AML-193 (cell line): ENCODE results near the gene NCKAP1.
"Not testable (repeated sequence)": the region's sequence is repeated elsewhere in the genome, so short reads cannot be mapped to it uniquely, and the experiment has no call there.

Experiments
- DNase-seq, 2 experiments: peaks; one replicate each; lab custom pipeline; 2025; lab: John Stamatoyannopoulos, UW

The NCKAP1 gene

DNA sequence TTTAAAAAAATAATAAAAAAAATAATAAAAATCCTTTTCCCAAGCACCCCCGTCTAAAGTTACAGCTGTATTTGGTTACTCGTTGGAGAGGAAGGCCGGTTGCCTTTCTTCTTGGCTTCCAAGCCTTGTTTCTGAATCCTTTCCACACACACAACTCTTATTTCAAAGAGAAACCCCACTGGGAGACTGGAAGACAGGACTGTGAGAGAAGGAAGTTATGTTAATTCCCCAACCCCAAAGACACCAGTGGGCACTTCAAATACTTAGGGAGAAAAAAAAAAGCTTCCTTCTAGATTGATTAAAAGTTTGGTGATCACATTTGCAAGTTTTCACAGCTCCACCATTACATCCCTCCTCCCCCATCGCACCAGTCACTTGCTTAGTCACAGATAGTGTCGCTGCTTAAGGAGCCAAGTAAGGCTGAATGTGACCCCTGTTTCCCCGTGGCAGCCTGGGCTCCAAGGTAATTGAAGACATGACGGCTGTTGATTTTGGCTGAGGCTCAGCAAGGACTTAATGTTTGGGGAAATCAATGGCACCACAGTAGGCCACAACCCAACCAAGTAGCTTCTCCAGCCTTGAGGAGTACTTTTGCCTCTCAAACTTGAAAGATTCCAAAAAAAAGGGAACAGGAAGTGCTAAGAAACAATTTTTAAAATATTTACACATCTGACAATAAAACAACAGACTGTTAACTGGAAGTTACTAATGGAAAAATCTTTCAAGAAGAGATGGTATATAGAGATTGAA lies 131.0 kb downstream of the NCKAP1 start:
- no peak for DNase-seq

DNA sequence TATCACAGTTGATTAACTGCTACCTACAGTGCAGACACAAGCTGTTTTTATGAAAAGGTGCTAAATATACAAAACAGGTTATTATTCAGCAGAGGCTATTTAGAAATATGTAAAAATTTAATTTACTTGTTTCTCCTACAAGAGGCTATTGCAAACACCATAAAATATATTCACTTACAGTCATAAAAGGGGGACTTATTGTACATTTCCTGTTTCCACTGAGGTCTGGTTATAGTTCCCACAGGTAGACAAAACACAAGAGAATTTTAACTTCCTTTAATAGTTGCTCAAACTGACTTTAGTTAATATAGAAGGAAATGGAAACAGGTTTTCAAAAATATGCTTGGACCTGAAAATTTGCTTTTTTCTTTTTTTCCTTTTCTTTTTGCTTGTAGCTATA lies 131.8 kb downstream of the NCKAP1 start:
- no peak for DNase-seq

GRCh38 chr2:182904844-182905243 lies 133.4 kb downstream of the NCKAP1 start:
- DNase-seq: no peak

GRCh38 chr2:182903566-182903965 lies 134.7 kb downstream of the NCKAP1 start:
- no peak for DNase-seq

GRCh38 chr2:182901748-182902147 lies 136.5 kb downstream of the NCKAP1 start:
- no peak for DNase-seq

GRCh38 chr2:182898718-182899117 lies 139.5 kb downstream of the NCKAP1 start:
- DNase-seq: no peak

GRCh38 chr2:182897137-182897536 lies 141.1 kb downstream of the NCKAP1 start:
- DNase-seq: no peak

DNA sequence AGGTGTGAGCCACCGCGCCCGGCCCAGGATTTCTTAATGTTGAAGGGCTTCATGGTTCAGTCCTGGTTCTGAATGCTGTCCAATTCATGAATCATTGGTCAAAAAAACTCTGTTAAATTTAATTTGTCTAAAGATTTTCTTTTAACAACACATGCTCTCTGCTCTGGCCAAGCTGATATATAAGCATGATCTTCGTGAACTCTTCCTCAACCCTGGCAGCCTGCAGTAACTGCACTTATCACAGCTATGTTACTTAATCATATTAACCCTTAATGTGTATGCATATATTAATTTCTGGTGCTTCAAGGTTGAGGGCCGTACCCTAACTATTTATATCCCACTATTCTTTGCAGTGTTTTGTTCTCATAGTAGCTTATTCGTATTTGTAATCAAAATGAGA lies 142.5 kb downstream of the NCKAP1 start:
- DNase-seq: no peak

GRCh38 chr2:182895169-182895568 lies 143.1 kb downstream of the NCKAP1 start:
- DNase-seq: no peak

GRCh38 chr2:182894174-182894573 lies 144.1 kb downstream of the NCKAP1 start:
- DNase-seq: no peak

DNA sequence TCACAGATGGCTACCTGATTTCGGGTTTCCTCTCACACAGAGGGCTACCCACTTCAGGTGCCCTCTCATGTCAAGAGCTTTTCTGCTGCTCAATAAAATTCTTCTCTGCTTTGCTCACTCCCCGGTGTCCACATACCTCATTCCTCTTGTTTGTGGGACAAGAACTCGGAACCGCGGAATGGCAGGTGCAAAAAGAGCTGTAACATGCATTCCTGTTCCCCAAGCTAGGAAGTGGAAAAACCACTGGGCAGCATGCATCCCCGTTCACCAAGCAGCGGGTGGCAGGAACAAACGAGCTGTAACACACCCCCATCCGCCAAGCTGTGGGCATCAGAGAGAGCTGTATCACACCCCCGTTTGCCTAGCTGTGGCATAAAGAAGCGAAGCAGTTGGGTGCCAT lies 144.6 kb downstream of the NCKAP1 start:
- DNase-seq: no peak

DNA sequence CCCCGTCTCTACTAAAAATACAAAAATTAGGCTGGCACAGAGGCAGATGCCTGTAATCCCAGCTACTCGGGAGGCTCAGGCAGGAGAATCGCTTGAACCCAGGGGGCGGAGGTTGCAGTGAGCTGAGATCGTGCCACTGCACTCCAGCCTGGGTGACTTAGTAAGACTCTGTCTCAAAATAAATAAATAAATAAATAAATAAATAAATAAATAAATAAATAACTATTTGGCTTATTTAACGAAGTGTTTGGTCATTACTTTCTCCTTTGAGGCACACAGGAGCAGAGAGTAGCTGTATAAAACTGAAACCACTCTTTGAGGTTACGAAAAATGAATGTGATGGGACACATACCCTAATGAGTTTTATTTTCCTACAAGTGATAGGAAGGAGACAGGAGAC lies 145.2 kb downstream of the NCKAP1 start:
- not testable (repeated sequence) for DNase-seq

- no peak for DNase-seq
Observed at GRCh38 chr2:182891611-182892010, 146.6 kb downstream of the NCKAP1 start.

- no peak for DNase-seq
Observed at GRCh38 chr2:182890773-182891378, 147.4 kb downstream of the NCKAP1 start.

DNA sequence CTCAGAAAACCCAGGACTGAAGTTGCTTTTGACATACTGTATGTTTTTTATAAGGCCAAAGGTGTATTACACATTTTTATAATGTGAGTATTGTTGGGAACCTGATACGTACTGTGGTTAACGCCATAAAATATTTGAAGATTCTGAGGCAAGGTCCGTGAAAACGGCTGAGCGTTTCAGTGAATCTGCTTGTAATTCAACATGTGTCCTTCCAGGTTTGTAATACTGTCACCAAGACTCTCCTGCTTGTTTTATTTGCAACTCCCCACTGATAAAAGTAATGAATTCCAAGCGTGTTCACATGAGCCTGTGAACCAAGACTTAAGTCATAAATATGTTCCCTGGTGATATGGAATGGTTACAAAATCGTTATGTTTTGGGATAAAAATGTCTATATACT lies 148.0 kb downstream of the NCKAP1 start:
- no peak for DNase-seq

DNA sequence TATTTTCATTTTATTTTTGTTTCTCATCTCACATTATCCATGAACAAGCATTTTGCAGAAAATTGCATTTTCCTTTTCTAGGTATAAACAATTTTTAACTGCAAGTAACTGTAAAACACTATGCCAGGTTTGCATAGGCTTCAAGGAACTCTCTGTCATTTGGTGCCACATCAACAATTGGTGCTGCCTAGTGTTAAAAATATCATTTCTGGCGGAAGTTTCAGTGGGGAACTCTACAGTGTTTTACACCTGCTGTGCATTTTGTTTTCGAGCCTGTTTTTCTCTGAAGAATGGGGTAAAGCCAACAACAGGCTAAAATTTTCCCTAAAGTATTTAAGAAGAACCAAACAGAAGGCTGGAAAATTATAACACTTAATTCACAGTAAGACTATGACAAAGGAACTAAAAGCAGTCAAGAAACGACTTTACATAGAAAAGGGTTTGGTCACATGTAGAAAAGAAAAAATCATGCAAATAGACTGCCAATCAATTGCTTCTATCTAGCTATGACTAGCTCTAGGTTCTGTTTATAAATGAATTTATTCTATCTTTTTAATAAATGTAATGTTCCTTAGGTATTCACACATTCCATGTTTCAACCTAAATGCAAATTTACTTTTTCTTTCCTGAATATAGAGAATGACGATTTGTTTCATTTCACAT lies 150.4 kb downstream of the NCKAP1 start:
- DNase-seq: no peak

DNA sequence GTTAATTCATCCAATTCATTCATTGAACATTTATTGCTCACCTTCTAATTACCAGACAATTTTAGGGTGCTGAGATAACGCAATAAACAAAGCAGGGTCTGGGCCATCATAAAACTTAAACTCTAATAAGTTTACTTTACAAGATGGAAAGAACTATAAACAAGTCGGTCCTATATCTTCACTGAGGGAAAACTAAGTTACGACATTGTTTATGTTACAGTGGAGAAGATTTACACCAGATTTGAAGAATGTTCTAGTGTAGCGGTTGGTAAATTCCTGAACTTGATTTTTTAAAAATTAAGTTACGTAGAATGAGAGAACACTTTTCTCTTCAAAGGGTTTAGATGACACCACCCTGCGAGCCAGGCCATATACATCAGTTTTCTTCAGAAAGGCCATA lies 151.2 kb downstream of the NCKAP1 start:
- DNase-seq: no peak

DNA sequence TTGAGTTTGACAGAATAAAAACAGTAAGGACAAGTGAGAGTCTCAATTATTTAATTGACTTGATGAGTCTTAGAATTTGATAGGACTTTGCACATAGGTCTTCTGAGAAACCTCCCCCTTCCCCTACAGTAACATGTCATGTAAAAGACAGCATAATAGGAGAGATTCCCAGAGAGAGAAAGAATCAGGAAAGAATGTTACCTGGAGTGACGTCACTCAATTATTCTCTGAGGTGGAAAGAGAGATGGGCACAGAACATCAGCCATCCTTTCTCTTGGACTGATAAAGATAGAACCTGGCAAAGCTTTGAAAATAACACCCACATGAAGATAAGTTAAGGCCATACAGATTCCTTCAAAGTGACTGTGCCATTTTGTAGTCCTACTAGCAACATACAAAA lies 152.5 kb downstream of the NCKAP1 start:
- no peak for DNase-seq

GRCh38 chr2:182883451-182883850 lies 154.8 kb downstream of the NCKAP1 start:
- DNase-seq: no peak

- not testable (repeated sequence) for DNase-seq
Observed at GRCh38 chr2:182880100-182880499, 158.2 kb downstream of the NCKAP1 start.

DNA sequence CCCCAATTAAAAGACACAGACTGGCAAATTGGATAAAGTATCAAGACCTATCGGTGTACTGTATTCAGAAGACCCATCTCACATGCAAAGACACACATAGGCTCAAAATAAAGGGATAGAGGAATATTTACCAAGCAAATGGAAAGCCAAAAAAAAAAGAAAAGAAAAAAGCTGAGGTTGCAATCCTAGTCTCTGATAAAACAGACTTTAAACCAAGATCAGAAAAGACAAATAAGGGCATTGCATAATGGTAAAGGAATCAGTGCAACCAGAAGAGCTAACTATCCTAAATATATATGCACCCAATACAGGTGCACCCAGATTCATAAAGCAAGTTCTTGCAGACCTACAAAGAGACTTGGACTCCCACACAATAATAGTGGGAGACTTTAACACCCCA lies 161.6 kb downstream of the NCKAP1 start:
- DNase-seq: not testable (repeated sequence)

- DNase-seq: peak in 1 of 2 experiments; percentile 0
Observed at GRCh38 chr2:182870227-182870626, 168.0 kb downstream of the NCKAP1 start.

GRCh38 chr2:182868054-182868796 lies 170.0 kb downstream of the NCKAP1 start:
- DNase-seq: no peak
